AML-193 (cell line): ENCODE data around the gene UBE2H.
"Not testable (repeated sequence)": the region's sequence is repeated elsewhere in the genome, so short reads cannot be mapped to it uniquely, and the experiment has no call there.

Experiments used
- DNase-seq, 2 experiments: peaks; one replicate each; lab custom pipeline; 2025; lab: John Stamatoyannopoulos, UW

The UBE2H gene

GRCh38 chr7:129843978-129844840 is 108.6 kb downstream of the UBE2H start:
- DNase-seq, result peak in 1 of 2 experiments; percentile 11

DNA sequence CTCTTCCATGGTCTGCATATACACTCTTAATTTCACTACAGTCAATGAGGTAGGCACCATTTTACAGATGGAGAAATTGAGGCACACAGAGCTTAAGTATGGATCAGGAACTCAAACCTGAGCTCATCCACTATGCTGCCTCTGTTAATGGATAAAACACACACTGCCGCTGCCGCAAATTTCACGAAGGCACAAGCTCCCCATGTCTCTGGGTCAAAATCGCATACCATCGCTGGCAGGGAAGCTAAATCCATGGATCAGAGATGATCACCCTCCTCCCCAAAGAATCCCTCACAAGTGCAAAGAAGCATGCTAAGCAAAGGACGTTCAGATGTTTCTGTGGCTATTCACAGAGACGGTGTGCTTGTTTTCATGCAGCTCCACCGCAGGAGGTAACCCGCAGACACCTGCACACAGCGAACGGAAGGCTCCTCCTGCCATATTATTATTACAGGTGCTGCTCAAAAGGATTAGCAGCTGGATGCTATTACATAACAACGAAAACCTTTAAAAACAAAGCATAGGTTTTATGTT is 109.3 kb downstream of the UBE2H start:
- DNase-seq, result no peak

GRCh38 chr7:129841465-129841864 is 111.3 kb downstream of the UBE2H start:
- peak; percentile 41 to 66 for DNase-seq

DNA sequence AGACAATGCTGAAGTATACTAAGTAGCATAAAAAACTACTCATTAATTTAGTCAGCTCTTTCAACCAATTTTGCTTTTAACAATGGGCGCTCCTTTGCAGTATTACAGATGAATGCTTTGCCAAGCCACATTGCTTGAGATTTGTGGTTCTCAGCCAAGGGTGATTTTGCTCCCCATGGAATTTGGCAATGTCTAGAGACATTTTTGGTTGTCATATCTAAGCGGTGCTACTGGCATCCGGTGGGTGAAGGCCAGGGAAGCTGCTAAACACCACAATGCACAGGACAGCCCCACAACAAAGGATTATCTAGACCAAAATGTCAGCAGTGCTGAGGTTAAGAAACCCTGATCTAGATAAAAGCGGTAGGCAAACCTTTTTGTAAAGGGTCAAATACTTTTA is 112.0 kb downstream of the UBE2H start:
- DNase-seq, result no peak

GRCh38 chr7:129836983-129837382 is 115.8 kb downstream of the UBE2H start:
- no peak for DNase-seq

GRCh38 chr7:129835569-129835968 is 117.2 kb downstream of the UBE2H start:
- DNase-seq, result no peak

- DNase-seq, result not testable (repeated sequence)
These were observed 119.4 kb downstream of the UBE2H start for GRCh38 chr7:129833353-129833752.

- no peak for DNase-seq
These were observed 120.0 kb downstream of the UBE2H start for GRCh38 chr7:129832701-129833227.

GRCh38 chr7:129832282-129832681 is 120.5 kb downstream of the UBE2H start:
- no peak for DNase-seq

- DNase-seq, result no peak
These were observed 121.2 kb downstream of the UBE2H start for GRCh38 chr7:129831424-129832058.

DNA sequence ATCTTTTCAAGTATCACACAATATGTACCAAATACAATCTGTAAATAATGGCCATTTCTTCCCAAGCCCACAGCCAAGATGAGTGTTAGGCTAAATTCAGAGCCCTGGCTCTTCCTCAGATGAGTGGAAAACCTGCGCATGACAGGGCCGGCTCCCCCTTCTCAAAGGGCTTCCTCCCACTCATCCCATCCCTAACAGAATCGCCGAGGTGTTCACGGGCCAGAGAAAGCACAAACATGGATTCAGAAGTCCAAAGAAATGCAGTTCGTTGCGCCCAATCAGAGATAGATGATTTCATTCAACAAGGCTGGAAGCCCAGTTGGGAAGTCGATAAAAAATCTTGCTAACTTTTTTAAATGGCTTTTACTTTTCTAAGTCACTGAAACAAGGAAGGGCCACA is 121.8 kb downstream of the UBE2H start:
- no peak for DNase-seq

- DNase-seq, result peak; percentile 14 to 44
These were observed 122.8 kb downstream of the UBE2H start for GRCh38 chr7:129829737-129830631.

GRCh38 chr7:129828989-129829736 is 123.6 kb downstream of the UBE2H start:
- peak in 1 of 2 experiments; percentile 3 for DNase-seq

DNA sequence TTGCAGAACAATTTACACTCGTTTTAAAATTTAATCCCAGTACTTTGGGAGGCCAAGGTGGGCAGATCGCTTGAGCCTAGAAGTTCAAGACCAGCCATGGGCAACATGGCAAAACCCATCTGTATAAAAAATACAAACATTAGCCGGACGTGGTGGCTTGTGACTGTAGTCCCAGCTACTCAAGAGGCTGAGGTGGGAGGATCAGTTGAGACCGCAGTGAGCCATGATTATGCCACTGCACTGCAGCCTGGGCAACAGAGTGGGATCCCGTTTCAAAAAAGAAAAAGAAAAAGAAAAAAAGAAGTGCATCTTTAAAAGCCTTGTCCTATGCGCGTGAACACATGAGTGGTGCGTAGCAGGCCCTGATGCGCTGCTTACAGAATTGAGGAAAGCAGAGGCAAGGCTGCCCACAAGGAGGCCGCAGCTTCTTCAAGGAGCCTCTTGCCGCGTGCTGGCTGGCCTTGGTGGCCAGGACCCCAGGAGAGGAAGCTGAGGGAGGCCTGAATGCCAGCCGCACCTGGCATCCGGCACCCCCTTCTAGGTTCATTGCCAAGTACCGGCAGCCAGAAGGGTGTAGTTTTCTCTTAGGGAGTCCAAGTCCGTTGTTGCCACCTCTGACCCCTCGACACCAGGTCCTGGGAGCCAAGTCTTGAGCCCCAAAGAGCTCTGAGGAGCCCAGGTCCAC is 124.5 kb downstream of the UBE2H start:
- DNase-seq, result no peak

GRCh38 chr7:129827467-129827990 is 125.2 kb downstream of the UBE2H start:
- no peak for DNase-seq

DNA sequence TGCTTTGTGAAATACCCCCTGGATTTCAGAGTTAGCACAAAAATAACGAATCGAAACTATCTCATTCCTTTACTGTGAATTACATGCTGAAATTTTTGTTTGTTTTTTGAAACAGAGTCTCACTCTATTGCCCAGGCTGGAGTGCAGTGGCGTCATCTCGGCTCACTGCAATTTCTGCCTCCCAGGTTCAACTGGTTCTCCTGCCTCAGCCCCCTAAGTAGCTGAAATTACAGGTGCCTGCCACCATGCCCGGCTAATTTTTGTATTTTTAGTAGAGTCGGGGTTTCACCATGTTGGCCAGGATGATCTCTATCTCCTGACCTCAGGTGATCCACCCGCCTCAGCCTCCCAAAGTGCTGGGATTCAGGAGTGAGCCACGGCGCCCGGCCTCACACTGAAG is 125.9 kb downstream of the UBE2H start:
- not testable (repeated sequence) for DNase-seq

DNA sequence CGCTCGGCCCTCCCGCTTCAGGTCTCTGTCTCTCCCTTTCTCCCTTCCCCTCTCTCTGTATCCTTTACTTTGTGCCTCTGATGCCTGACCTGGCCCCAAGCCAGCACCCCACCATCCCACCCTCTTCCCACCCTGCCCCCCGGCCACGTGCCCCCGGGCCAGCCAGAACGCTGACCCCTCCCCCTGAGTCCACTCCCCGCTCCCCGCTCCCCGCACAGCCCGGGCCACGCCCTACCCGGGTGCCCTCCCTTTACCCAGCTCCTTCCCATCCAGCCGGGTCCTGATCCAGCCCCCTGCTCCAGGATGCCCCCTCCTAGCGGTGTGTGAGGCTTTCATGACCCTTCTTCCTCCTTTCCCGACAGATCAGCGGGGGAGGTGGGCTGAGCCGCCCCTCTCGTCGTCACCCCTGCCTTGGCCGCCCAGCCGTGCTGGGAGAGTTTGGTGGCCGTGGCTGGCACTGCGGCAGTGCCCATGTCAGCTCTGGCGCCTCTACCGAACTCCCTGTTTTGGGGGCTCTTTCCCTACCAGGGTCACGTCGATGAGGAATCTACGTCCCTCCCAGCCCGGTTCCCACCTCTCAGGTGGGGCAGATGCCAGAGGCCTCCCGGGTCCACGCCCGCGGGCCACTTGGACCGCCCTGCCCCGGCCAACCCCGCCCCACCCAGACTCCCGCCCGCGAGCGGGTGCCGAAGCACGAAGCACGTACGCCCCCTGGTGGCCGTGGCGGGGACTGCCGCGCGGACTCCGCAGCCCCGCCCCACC is 127.4 kb downstream of the UBE2H start:
- peak; percentile 45 to 69 for DNase-seq

DNA sequence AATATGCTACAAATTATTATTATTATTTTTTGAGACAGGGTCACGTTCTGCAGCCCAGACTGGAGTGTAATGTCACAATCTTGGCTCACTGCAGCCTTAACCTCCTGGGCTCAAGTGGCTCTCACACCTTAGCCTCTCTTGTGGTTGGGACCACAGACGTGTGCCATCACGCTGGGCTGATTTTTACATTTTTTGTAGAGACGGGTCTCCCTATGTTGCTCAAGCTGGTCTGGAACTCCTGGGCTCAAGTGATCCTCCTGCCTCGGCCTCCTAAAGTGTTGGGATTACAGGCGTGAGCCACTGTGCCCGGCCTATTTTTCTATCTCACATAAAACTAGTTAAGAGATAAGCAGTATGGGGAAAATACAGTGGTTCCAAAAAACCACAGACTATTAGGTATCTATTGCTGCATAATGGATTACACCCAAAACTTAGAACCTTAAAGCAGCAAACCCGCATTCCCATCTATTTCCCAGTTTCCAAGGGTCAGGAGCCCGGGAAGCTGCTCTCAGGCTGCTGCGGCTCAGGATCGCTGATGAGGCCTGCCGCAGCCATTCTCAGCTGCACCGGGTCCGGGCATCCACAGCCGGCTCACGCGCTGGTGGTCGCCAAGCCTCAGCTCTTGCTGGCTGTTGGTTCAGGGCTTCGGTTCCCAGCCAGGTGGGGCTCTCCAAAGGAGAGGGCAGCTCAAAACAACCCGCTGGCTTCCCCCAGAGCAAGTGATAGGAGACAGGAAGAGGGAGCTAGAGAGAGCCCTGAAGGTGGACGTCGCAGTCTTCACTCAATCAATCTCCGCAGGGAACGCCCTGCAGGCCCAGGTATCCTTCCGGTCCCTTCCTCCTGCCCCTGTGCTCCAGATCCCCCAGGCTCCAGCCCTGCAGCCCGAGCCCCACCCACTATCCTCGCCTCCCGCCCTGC is 128.2 kb downstream of the UBE2H start:
- peak in 1 of 2 experiments; percentile 53 for DNase-seq
